ENCODE data around the gene CCL14. TPM values are rescaled to one million over a fixed set of nuclear protein-coding genes. Genes with fewer than 3 reads are reported as not detected.
A peak's percentile ranks its signal among the peaks of the same experiment; 100 is the strongest.

Gene CCL14
- total and polyA plus RNA-seq, 4 donors = 1.9 to 124 (median 40.2) TPM

GRCh38 chr17:35949401-35949800, 37.1 kb downstream of the CCL14 start:
- Histone ChIP-seq H3K27ac (ENCODE audit: low read depth in 1 of 2, low read length in 2 of 2) (no peak overlapping the region), H3K27me3 (ENCODE audit: control insufficient read depth in 4 of 4, insufficient read depth in 4 of 4, low read length in 3 of 4) (no peaks in the 10 kb centered on the region), H3K9me3 (ENCODE audit: control insufficient read depth in 4 of 4, low read length in 3 of 4) (no peaks in the 10 kb centered on the region), H3K9ac (ENCODE audit: low read depth in 1 of 2, low read length in 2 of 2) (no peak overlapping the region), H3K4me3 (ENCODE audit: low read depth in 1 of 3, low read length in 3 of 3) (no peak overlapping the region), H3K36me3 (ENCODE audit: control insufficient read depth in 4 of 4, insufficient read depth in 3 of 4, low read depth in 1 of 4, low read length in 3 of 4) (no peaks in the 10 kb centered on the region), H3K4me1 (ENCODE audit: control insufficient read depth in 4 of 4, insufficient read depth in 4 of 4, low read length in 3 of 4) (no peaks in the 10 kb centered on the region)
- DNase-seq (ENCODE audit: low spot score) = no peak
- 87% methylated on average over 3 of the region's 3 CpGs for WGBS
- no peak for TF ChIP-seq GABPA (IDR thresholded peaks at IDR 0.05 in 1 of 2, conservative IDR thresholded peaks at IDR 0.05 in 1 of 2)
- no peak for TF ChIP-seq SP1 (IDR thresholded peaks at IDR 0.05)

GRCh38 chr17:35948092-35948491, 38.4 kb downstream of the CCL14 start:
- Histone ChIP-seq H3K9ac (ENCODE audit: low read depth in 1 of 2, low read length in 2 of 2) (no peak overlapping the region), H3K27ac (ENCODE audit: low read depth in 1 of 2, low read length in 2 of 2) (no peak overlapping the region), H3K27me3 (ENCODE audit: control insufficient read depth in 4 of 4, insufficient read depth in 4 of 4, low read length in 3 of 4) (no peaks in the 10 kb centered on the region), H3K4me3 (ENCODE audit: low read depth in 1 of 3, low read length in 3 of 3) (no peak overlapping the region), H3K9me3 (ENCODE audit: control insufficient read depth in 4 of 4, low read length in 3 of 4) (no peaks in the 10 kb centered on the region), H3K4me1 (ENCODE audit: control insufficient read depth in 4 of 4, insufficient read depth in 4 of 4, low read length in 3 of 4) (no peaks in the 10 kb centered on the region), H3K36me3 (ENCODE audit: control insufficient read depth in 4 of 4, insufficient read depth in 3 of 4, low read depth in 1 of 4, low read length in 3 of 4) (no peaks in the 10 kb centered on the region)
- TF ChIP-seq REST (IDR thresholded peaks at IDR 0.05) (no peak), JUND (IDR thresholded peaks at IDR 0.05) (no peak), EGR1 (IDR thresholded peaks at IDR 0.05; ENCODE audit: low read depth in 2 of 2) (no peak), GABPA (IDR thresholded peaks at IDR 0.05 in 1 of 2, conservative IDR thresholded peaks at IDR 0.05 in 1 of 2) (no peak), NR2F2 (IDR thresholded peaks at IDR 0.05) (no peak), CTCF (IDR thresholded peaks at IDR 0.05; ENCODE audit: low read depth, low read length, missing input control) (no peak), YY1 (IDR thresholded peaks at IDR 0.05) (no peak)
- WGBS = 80% methylated on average over 7 of the region's 7 CpGs
- DNase-seq (ENCODE audit: low spot score) = no peak

- Histone ChIP-seq H3K27me3 (ENCODE audit: control insufficient read depth in 4 of 4, insufficient read depth in 4 of 4, low read length in 3 of 4) (no peaks in the 10 kb centered on the region), H3K27ac (ENCODE audit: low read depth in 1 of 2, low read length in 2 of 2) (no peak overlapping the region), H3K4me3 (ENCODE audit: low read depth in 1 of 3, low read length in 3 of 3) (peak overlapping the region in 2 of 3 donors; percentile 46 to 66), H3K36me3 (ENCODE audit: control insufficient read depth in 4 of 4, insufficient read depth in 3 of 4, low read depth in 1 of 4, low read length in 3 of 4) (no peaks in the 10 kb centered on the region), H3K4me1 (ENCODE audit: control insufficient read depth in 4 of 4, insufficient read depth in 4 of 4, low read length in 3 of 4) (no peaks in the 10 kb centered on the region), H3K9me3 (ENCODE audit: control insufficient read depth in 4 of 4, low read length in 3 of 4) (no peaks in the 10 kb centered on the region), H3K9ac (ENCODE audit: low read depth in 1 of 2, low read length in 2 of 2) (no peak overlapping the region)
- TF ChIP-seq NR2F2 (IDR thresholded peaks at IDR 0.05) (no peak), CTCF (IDR thresholded peaks at IDR 0.05; ENCODE audit: low read depth, low read length, missing input control) (peak; percentile 87), RAD21 (IDR thresholded peaks at IDR 0.05) (peak; percentile 91 to 92), GABPA (IDR thresholded peaks at IDR 0.05 in 1 of 2, conservative IDR thresholded peaks at IDR 0.05 in 1 of 2) (no peak), REST (IDR thresholded peaks at IDR 0.05) (no peak)
- peak; percentile 46 for DNase-seq (ENCODE audit: low spot score)
- 8% methylated on average over 12 of the region's 12 CpGs for WGBS
These were observed 39.4 kb downstream of the CCL14 start for GRCh38 chr17:35947156-35947585.

Data from liver (tissue), 9 donors.